GM12878 (cell line): ENCODE data around the gene PCDHB3. TPM values are rescaled to one million over a fixed set of nuclear protein-coding genes. Genes with fewer than 3 reads are reported as not detected.

ENCODE experiments used
- ATAC-seq: fragments of 200-7000 bp; cut with Tn5 transposase; 3 replicates; pipeline ENCODE4 v1.9.1; 2020; ENCODE audit warnings: mild to moderate bottlenecking, moderate library complexity
- BruUV-seq: library from RNA; stranded (reverse); fragments of 400-500 nt; replicated peaks from 2 replicates; lab custom pipeline; 2021; lab: Mats Ljungman, UMichigan
- CTCF ChIA-PET: fragments of 300-600 bp; sonication (Branson Sonifier 250); formaldehyde crosslinking; extraction: SDS; loops from one replicate; lab custom pipeline; 2021; ENCODE audit warnings: inconsistent platforms; lab: Yijun Ruan, JAX
- POLR2A ChIA-PET: fragments of 350-600 bp; formaldehyde crosslinking; extraction: SDS; loops from one replicate; lab custom pipeline; 2021; ENCODE audit warnings: inconsistent platforms; lab: Charles Lee
- RAD21 ChIA-PET: fragments of 300-600 bp; sonication (Branson Sonifier 250); formaldehyde crosslinking; loops from one replicate; lab custom pipeline; 2023; ENCODE audit warnings: antibody characterized with exemption; ENCODE audit not compliant: unreplicated experiment; lab: Charles Lee
- SMC1A ChIA-PET: fragments of 300-600 bp; sonication (Branson Sonifier 250); formaldehyde crosslinking; loops from one replicate; lab custom pipeline; 2023; ENCODE audit not compliant: unreplicated experiment, uncharacterized antibody; lab: Charles Lee
- DNase-seq: peaks from one replicate; pipeline ENCODE4 v3.0.0-alpha.2; 2011; ENCODE audit warnings: low read depth, low spot score
- FAIRE-seq: peaks from 3 replicates; lab custom pipeline; 2011; peaks lifted over from hg19 to GRCh38; lab: Jason Lieb, UNC
- H2AFZ ChIP-seq: 2 replicates; pipeline ENCODE4 v1.6.0; 2011; ENCODE audit warnings: low read depth, low read length, control low read depth; ENCODE audit not compliant: control insufficient read depth
- H3K27ac ChIP-seq: 2 replicates; pipeline ENCODE4 v1.5.1; 2011; ENCODE audit warnings: control low read depth; ENCODE audit not compliant: control insufficient read depth, insufficient read depth
- H3K27me3 ChIP-seq, 2 experiments: replicated peaks in 1 of 2; 2 replicates each; pipeline versions ENCODE4 v1.6.0 to v1.6.1; 2011; ENCODE audit warnings: low read length in 1 of 2; ENCODE audit not compliant: control insufficient read depth in 2 of 2, insufficient read depth in 2 of 2
- H3K36me3 ChIP-seq, 2 experiments: 2 replicates each; pipeline ENCODE4 v1.5.1; 2011; ENCODE audit warnings: low read length in 1 of 2; ENCODE audit not compliant: control insufficient read depth in 2 of 2, insufficient read depth in 2 of 2
- H3K4me1 ChIP-seq: 2 replicates; pipeline ENCODE4 v1.6.1; 2011; ENCODE audit warnings: mild to moderate bottlenecking, low read length, moderate library complexity, mixed read lengths; ENCODE audit not compliant: control insufficient read depth, insufficient read depth
- H3K4me2 ChIP-seq: 2 replicates; pipeline ENCODE4 v1.6.0; 2011; ENCODE audit warnings: control low read depth; ENCODE audit not compliant: control insufficient read depth, insufficient read depth
- H3K4me3 ChIP-seq: fragments of 200-600 bp; sonication (generic); 2 replicates; pipeline ENCODE4 v1.5.1; 2016
- H3K79me2 ChIP-seq: 2 replicates; pipeline ENCODE4 v1.6.0; 2011; ENCODE audit warnings: low read length; ENCODE audit not compliant: control insufficient read depth, insufficient read depth
- H3K9ac ChIP-seq: 2 replicates; pipeline ENCODE4 v1.8.0; 2011; ENCODE audit warnings: low read length, control low read depth, mixed read lengths; ENCODE audit not compliant: control insufficient read depth, insufficient read depth
- H3K9me3 ChIP-seq: replicated peaks from 3 replicates; pipeline ENCODE4 v1.5.1; 2011; ENCODE audit warnings: mild to moderate bottlenecking, low read length; ENCODE audit not compliant: control insufficient read depth, insufficient read depth
- H4K20me1 ChIP-seq: 2 replicates; pipeline ENCODE4 v1.6.0; 2011; ENCODE audit not compliant: control insufficient read depth, insufficient read depth
- ATF2 ChIP-seq: IDR thresholded peaks from 2 replicates; pipeline ENCODE4 v1.6.1; 2012; ENCODE audit warnings: low read length, inconsistent platforms
- BACH1 ChIP-seq: fragments of 450-650 bp; IDR thresholded peaks from 2 replicates; pipeline ENCODE4 v1.6.1; 2017; ENCODE audit warnings: mild to moderate bottlenecking, borderline replicate concordance
- CBFB ChIP-seq: IDR thresholded peaks from 2 replicates; pipeline ENCODE4 v1.6.1; 2016; ENCODE audit warnings: antibody characterized with exemption, low read depth
- E4F1 ChIP-seq: fragments of 450-650 bp; IDR thresholded peaks from 2 replicates; pipeline ENCODE4 v1.6.1; 2018; ENCODE audit warnings: borderline replicate concordance, mild to moderate bottlenecking; ENCODE audit not compliant: partially characterized antibody
- FOS ChIP-seq: IDR thresholded peaks from 3 replicates; pipeline ENCODE4 v1.6.1; 2011; ENCODE audit warnings: borderline replicate concordance; ENCODE audit not compliant: insufficient read length; ENCODE audit errors: extremely low read depth
- KLF5 ChIP-seq: fragments of 450-650 bp; IDR thresholded peaks from 2 replicates; pipeline ENCODE4 v1.6.1; 2014; ENCODE audit warnings: mild to moderate bottlenecking; ENCODE audit not compliant: partially characterized antibody
- LARP7 ChIP-seq: fragments of 450-650 bp; IDR thresholded peaks from 2 replicates; pipeline ENCODE4 v1.6.1; 2017; ENCODE audit warnings: mild to moderate bottlenecking
- PRDM15 ChIP-seq: fragments of 450-650 bp; formaldehyde crosslinking; IDR thresholded peaks from 2 replicates; pipeline ENCODE4 v1.4.0; 2020; ENCODE audit warnings: mild to moderate bottlenecking, moderate library complexity
- RAD21 ChIP-seq: IDR thresholded peaks from 2 replicates; pipeline ENCODE4 v1.6.1; 2011; ENCODE audit warnings: mild to moderate bottlenecking, low read depth, low read length, moderate library complexity; ENCODE audit not compliant: insufficient read depth
- SREBF2 ChIP-seq: IDR thresholded peaks from 2 replicates; pipeline ENCODE4 v1.6.1; 2012; ENCODE audit warnings: mild to moderate bottlenecking, low read length
- TARDBP ChIP-seq: IDR thresholded peaks from 2 replicates; pipeline ENCODE4 v1.6.1; 2016; ENCODE audit warnings: borderline replicate concordance
- WGBS: methylation state at CpG from one replicate; pipeline ENCODE4 v1.1.6; 2016; ENCODE audit warnings: low lambda C conversion rate; ENCODE audit not compliant: insufficient replicate concordance, insufficient coverage; ENCODE audit errors: missing lambda C conversion rate; 5-methylcytosine and 5-hydroxymethylcytosine counted together
- in situ Hi-C: fragments of 300-500 bp; cut with MboI; formaldehyde crosslinking; loops from 9 replicates; pipeline ENCODE4 v1.14.3; 2018; ENCODE audit warnings: mixed read lengths
- intact Hi-C: fragments of 100-400 bp; cut with micrococcal nuclease; formaldehyde crosslinking; loops from one replicate; pipeline ENCODE4 v1.14.2; 2022; ENCODE audit not compliant: unreplicated experiment
- polyA plus RNA-seq, 11 experiments: library from polyadenylated mRNA; depleted of rRNA in 4 of 11; unstranded in 6 of 11; stranded (reverse) in 5 of 11; fragments of >200 nt; fragmentation: Nextera tagmentation in 4 of 11; fragmentation: Illumina TruSeq in 1 of 11; extraction: Ambion mirVana in 4 of 11; extraction: Trizol in 1 of 11; gene quantifications; 1 replicate in 1 of 11; 2 replicates in 10 of 11; pipeline versions ENCODE4 v1.2.1 to v1.2.3, GENCODE V29; 2011 to 2016; ENCODE audit warnings: inconsistent platforms in 2 of 11, missing spikeins in 2 of 11, low read depth in 1 of 11
- total RNA-seq, 4 experiments: library from RNA; depleted of rRNA in 3 of 4; stranded (reverse); fragments of >200 nt in 3 of 4; fragmentation: Illumina TruSeq in 1 of 4; extraction: Trizol in 1 of 4; gene quantifications; 2 replicates each; pipeline versions ENCODE4 v1.2.1 to v1.2.3, GENCODE V29; 2013 to 2021

PCDHB3 gene
- total and polyA plus RNA-seq, 10 of the 15 experiments (the other 5 are each of a cell fraction or from before 2014, with no cell fraction given): not detected

- no peak for TF ChIP-seq E4F1
- no peak for TF ChIP-seq FOS
- TF ChIP-seq LARP7: no peak
- TF ChIP-seq KLF5: no peak
- TF ChIP-seq PRDM15 (CRISPR knock-in tag): no peak
- no peak for TF ChIP-seq TARDBP
- TF ChIP-seq RAD21: no peak
- TF ChIP-seq ATF2: no peak
- TF ChIP-seq SREBF2: no peak
- TF ChIP-seq CBFB: no peak
- TF ChIP-seq BACH1: no peak
- no peak for ATAC-seq
- no peaks in the 10 kb centered on the region for H3K9me3 ChIP-seq
- WGBS: 85% methylated on average over 17 of the region's 17 CpGs
- POLR2A ChIA-PET: no interaction called here
- no peak for FAIRE-seq
- CTCF ChIA-PET: no interaction called here
- SMC1A ChIA-PET: no interaction called here
- no peaks in the 10 kb centered on the region for H3K36me3 ChIP-seq
- no peak for DNase-seq
- H3K27me3 ChIP-seq: no peaks in the 10 kb centered on the region
- H3K27ac ChIP-seq: no peak overlapping the region
- no peak overlapping the region for H3K4me2 ChIP-seq
- H4K20me1 ChIP-seq: no peaks in the 10 kb centered on the region
- in situ Hi-C loops: no loop called here
- H3K4me3 ChIP-seq: no peak overlapping the region
- BruUV-seq: no TSS peak
- H2AFZ ChIP-seq: no peak overlapping the region
- H3K9ac ChIP-seq: no peak overlapping the region
- H3K4me1 ChIP-seq: no peaks in the 10 kb centered on the region
- RAD21 ChIA-PET: no interaction called here
- intact Hi-C loops: no loop called here
- H3K79me2 ChIP-seq: no peaks in the 10 kb centered on the region
Measured at GRCh38 chr5:141077826-141078225, 22.4 kb upstream of the PCDHB3 start.
